DOHH2 (cell line): ENCODE results near the gene SH3BGRL2.

Experiments used
- EZH2phosphoT487 ChIP-seq: fragments of 200-600 bp; sonication (generic); IDR thresholded peaks from 2 replicates; pipeline ENCODE4 v1.6.1; 2017; ENCODE audit warnings: borderline replicate concordance, mild to moderate bottlenecking, antibody characterized with exemption, low read length, moderate library complexity, mixed read lengths
- TF ChIP-seq, protein P1 (sequence below): fragments of 200-600 bp; sonication (generic); IDR thresholded peaks from one replicate; pipeline ENCODE4 v1.5.1; 2014; ENCODE audit warnings: antibody characterized with exemption, mild to moderate bottlenecking, low read depth, low read length; ENCODE audit not compliant: poor library complexity, severe bottlenecking

DNA sequence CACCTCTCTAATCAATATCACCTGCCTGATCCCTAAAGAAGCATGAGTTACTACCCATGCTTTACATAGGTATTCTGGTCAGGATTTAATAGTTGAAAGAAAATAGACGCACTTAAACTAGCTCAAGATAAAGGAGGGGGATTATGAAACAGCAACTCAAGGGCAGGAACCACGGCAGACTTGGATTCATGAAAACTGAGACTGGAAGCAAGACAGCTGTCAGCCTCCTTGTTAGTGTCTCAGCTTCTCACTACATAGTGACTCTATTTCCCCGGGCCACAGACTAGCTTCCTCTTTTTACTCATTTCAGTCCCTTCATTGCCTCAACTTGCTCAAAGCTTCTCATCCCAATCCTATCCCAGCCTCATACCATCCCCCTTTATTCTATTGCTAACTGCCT is 4.3 kb upstream of the SH3BGRL2 start:
- TF ChIP-seq, protein P1, sequence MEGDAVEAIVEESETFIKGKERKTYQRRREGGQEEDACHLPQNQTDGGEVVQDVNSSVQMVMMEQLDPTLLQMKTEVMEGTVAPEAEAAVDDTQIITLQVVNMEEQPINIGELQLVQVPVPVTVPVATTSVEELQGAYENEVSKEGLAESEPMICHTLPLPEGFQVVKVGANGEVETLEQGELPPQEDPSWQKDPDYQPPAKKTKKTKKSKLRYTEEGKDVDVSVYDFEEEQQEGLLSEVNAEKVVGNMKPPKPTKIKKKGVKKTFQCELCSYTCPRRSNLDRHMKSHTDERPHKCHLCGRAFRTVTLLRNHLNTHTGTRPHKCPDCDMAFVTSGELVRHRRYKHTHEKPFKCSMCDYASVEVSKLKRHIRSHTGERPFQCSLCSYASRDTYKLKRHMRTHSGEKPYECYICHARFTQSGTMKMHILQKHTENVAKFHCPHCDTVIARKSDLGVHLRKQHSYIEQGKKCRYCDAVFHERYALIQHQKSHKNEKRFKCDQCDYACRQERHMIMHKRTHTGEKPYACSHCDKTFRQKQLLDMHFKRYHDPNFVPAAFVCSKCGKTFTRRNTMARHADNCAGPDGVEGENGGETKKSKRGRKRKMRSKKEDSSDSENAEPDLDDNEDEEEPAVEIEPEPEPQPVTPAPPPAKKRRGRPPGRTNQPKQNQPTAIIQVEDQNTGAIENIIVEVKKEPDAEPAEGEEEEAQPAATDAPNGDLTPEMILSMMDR, result no peak
- no peak for TF ChIP-seq EZH2phosphoT487
